GM18508 (cell line): ENCODE data around the gene GATA1.

ENCODE experiments used
- ATAC-seq: cut with Tn5 transposase; IDR thresholded peaks from one replicate; pipeline ENCODE4 v1.9.1; 2021; ENCODE audit warnings: moderate number of reproducible peaks; ENCODE audit not compliant: insufficient read depth, unreplicated experiment

GATA1 gene

GRCh38 chrX:48782795-48783194, 3.6 kb upstream of the GATA1 start:
- no peak for ATAC-seq

- ATAC-seq: no peak
These were observed 1.7 kb upstream of the GATA1 start for GRCh38 chrX:48784726-48785125.

DNA sequence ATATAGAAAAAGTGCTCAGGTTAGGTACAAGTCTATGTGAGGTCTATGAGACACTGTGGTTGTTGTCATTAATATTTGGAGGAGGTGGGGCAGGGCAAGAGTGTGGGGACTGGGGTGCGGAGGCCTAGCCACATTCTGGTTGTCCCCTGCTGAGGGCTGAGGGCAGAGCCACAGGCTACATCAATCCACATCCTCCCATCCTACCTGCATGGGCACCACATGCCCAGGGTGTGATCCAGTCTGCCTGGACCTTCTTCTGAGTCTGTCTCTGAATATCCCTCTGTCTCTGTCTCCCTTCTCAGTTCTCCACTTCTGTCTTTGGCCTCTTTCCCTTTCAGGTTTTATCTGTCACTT, 1.2 kb upstream of the GATA1 start:
- no peak for ATAC-seq

DNA sequence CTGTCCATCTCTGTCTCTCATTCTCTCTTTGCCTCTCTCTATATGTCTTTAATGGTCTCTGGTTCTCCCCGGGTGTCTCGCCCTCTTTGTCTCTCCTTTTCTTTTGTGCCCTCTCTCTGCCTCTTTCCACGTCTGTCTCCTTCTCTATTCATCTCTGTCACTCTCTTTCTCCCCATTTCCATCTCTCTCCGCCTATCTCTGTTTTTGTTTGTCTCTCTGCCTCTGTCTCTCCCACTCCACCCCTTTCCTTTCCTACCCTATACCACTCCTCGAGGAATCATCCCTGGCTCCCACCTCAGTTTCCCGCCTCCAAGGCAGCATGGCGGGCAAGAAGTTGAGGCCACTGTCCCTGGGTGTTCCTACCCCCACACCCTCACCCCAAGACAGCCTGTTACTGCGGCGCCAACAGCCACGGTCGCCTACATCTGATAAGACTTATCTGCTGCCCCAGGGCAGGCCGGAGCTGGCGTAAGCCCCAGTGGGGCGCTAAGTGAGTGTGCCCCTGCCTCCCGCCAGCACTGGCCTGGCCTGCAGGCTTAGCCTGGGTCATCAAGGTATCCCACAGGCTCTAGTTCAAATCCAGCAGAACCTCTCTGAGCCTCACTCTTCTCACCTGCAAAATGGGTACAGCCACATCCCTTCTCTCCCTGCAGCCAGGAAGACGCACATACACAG, 713 bp upstream of the GATA1 start:
- ATAC-seq: no peak

GRCh38 chrX:48786825-48787504, 575 bp downstream of the GATA1 start:
- ATAC-seq: no peak

GRCh38 chrX:48787505-48788443, 1.4 kb downstream of the GATA1 start:
- ATAC-seq: no peak

DNA sequence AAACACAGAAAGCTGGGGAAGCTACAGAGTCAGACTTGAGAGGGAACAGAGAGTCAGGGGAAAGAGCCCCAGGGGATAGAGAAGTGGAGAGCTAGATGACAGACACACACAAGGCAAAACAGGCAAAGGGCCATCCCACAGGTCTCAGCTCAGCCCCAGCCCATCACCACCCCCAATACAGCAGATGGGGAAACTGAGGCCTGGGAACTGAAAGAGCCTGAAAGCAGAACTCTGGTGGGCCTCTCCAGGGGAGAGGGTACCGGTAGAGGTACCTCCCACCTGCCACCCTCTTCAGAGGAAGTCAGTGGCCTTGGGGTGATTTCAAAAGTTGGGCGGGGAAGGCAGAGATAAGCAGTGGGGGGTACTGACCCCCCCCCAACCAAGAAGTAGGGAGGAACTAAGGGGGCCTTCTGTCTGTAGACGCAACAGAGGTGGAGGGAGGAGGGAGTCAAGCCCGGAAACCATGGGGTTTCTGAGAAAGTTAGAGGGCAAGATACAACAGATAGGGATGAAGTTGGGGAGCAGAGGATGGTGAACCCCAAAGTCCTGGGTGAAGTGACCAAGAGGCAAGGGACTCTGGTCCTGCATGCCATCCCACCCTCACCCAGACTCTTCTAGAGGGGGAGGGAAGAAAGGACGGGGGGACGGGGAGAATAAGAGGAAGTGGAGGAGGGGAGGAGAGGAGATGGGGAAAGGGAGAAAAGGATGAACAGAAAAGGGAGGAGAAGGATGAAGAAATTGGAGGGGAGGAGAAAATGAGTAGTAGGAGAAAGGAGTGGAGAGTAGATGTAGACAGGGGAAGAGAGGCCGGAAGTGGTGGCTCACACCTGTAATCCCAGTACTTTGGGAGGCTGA, 3.2 kb downstream of the GATA1 start:
- ATAC-seq: no peak

GRCh38 chrX:48790477-48790876, 4.1 kb downstream of the GATA1 start:
- no peak for ATAC-seq

DNA sequence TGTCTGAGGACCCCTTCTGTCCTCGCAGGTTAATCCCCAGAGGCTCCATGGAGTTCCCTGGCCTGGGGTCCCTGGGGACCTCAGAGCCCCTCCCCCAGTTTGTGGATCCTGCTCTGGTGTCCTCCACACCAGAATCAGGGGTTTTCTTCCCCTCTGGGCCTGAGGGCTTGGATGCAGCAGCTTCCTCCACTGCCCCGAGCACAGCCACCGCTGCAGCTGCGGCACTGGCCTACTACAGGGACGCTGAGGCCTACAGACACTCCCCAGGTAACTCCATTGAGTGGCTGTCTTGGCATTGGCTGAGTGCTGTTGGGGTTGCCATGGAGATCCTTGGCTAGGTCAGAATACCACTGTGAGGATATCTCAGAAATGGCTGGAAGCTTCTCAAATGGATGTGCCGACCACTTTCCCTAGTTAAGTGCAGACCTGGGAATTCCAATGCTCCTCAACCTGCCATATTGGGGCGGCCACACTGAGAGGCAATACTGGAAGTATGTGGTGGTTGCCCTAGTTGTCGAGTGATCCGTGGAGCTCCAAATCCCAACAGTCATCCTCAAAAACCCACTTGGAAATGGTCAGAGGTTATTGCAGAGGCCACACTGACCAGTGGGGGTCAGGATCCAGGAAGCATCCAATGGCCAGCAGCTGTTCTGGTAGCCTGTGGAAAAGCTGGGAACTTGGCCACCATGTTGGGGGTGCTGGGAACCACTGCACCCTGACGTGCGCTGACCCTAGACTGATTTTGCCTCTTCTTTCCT, 4.9 kb downstream of the GATA1 start:
- ATAC-seq: no peak

- no peak for ATAC-seq
These were observed 5.8 kb downstream of the GATA1 start for GRCh38 chrX:48792219-48792618.

DNA sequence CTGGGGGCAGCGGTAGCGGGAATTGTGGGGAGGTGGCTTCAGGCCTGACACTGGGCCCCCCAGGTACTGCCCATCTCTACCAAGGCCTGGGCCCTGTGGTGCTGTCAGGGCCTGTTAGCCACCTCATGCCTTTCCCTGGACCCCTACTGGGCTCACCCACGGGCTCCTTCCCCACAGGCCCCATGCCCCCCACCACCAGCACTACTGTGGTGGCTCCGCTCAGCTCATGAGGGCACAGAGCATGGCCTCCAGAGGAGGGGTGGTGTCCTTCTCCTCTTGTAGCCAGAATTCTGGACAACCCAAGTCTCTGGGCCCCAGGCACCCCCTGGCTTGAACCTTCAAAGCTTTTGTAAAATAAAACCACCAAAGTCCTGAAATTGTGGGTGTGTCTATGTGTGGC, 7.5 kb downstream of the GATA1 start:
- no peak for ATAC-seq

GRCh38 chrX:48794340-48794910, 8.0 kb downstream of the GATA1 start:
- ATAC-seq: no peak

DNA sequence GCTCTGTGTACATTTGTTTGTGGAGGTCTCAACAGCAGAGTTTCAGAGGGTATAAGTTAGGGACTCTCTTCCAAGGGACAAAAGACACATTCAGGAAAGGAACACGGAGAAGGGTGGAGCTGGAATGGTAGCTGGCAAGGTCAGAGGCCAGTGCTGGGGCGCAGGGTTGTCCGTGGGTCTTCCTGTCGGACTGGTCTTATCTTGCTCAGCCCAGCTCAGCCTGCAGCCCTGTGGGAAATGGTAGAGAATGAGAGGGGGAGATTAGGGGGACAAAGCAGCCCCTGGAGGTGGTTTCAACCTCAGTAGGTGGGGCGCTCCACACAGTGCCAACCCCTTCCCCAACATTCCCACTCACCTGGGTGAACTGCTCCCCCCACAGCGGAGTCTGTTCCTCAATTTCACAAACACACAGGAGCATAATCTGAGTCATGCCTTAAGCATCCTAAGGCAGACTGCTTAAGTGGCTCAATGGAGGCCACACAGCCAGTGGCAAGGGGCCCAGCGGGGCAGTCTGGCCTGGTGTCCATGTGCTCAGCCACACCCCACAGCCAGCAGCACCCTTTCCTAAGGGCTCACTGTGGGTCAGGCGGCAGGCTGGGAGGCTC, 8.6 kb downstream of the GATA1 start:
- ATAC-seq: no peak

DNA sequence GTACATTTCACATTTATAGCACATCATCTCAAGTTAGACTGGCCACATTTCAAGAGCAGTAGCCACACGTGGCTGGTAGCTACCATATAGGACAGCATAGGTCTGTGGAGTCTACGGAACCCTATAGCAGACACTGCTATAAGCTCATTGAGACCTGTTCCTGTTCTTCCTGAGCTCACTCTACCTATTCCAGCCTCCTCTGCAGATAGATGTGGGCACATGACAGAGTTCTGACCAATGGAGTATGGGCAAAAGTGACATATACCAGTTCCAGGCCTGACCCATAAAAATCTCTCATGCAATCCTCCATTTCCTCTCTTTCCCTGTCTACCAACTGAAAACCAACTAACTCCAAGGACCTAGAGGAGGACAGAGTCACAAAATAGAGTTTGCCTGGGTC, 11.9 kb downstream of the GATA1 start:
- ATAC-seq: no peak

DNA sequence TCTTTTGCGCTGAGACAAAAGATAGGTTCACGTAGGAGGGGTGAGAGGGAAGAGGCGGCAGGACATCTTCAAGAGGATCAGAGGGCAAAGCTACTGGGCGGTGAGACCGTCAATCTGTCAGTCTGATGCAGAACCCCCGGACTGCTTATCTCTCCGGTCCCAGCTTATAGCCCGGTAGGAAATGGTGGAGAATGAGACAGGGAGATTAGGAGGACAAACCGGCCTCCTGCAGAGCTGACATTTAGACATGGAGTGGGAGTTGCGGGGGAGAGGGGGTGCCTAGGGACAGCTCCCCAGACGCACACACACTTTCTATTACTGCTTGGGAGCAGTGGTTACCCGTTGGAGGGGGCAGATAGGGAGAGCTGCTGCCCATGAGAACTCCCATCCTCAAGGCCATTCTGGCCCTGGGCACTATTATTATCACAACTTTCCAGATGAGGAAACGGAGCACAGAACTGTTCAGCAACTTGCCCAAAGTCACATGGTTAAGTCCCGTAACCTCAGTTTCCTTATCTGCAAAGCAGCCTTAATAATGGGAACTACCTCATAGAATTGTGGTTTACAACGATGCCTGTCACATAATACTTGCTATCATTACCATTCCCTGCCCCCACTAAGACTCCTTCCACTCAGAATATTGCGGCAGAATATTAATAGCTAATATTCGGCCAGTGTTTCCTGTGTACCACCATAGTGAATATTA, 14.3 kb downstream of the GATA1 start:
- no peak for ATAC-seq

- peak; percentile 76 for ATAC-seq
These were observed 15.1 kb downstream of the GATA1 start, which contains the start of gene HDAC6 for GRCh38 chrX:48801280-48802088. Gene HDAC6 (plus strand): TSS chrX:48802067. CDS start chrX:48802693, 626 bp downstream.
